Skin of body (tissue), 2 donors: ENCODE data around the gene ZFPL1. TPM values are rescaled to one million over a fixed set of nuclear protein-coding genes. Genes with fewer than 3 reads are reported as not detected.

Experiments
- DNase-seq: peaks from one replicate; lab custom pipeline; 2025; lab: John Stamatoyannopoulos, UW
- total RNA-seq: library from RNA; depleted of rRNA; stranded (reverse); fragments of >200 nt; gene quantifications from one replicate; pipeline ENCODE4 v1.2.3, GENCODE V29; 2014

ZFPL1 gene
- total RNA-seq = 20.5 TPM

DNA sequence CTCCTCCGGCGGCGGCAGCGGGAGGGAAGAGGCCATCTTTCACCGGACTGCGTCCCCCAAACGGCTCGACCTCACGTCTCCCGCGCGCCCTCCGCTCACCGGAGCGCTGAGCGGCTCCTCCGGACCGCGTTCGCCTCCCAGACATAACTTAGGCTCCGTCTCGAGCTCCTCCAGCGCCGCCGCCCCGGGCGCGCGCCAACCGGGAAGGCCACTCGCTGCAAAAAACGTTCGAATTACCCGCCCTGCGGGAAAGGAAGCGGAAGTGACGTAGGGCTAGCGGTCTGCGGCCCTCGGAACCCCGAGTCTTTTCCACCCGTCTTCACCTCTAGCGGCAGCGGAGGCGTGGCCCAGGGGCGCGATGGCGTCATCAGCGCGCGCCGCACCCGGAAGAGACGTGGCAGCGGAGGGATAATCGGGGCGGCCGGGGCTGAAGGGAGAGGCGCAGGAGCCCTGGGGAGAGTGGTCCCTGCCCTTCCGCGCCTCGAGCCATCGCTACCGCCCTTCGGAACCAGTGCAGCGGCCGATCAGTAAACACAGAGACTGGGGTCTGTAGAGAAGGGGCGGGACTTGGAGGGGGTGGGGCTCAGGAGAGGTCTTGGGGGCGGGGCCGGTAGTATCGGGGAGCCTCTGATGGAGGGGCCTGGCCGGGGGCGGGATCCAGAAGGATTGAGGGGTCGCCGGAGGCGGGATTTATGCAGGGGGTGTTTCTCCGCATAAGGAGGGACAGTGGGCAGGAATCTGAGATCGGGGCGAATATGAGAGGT lies at the start of gene ZFPL1, which contains the start of gene CDCA5:
ZFPL1 (plus strand) TSS at position 389 of the 764 bp plus-strand sequence. CDS start 477 bp downstream, outside the sequence.
CDCA5 (minus strand) TSS at position 207 of the 764 bp plus-strand sequence; CDS start at position 145, 62 bp downstream.
- peak; percentile 94 for DNase-seq

- DNase-seq = no peak
Measured at GRCh38 chr11:65034423-65034822, 49.6 kb upstream of the ZFPL1 start.

GRCh38 chr11:65035579-65035978 lies 48.4 kb upstream of the ZFPL1 start:
- no peak for DNase-seq

- DNase-seq = no peak
Measured at GRCh38 chr11:65036931-65037330, 47.1 kb upstream of the ZFPL1 start.

- DNase-seq = no peak
Measured at GRCh38 chr11:65040520-65040846, 43.5 kb upstream of the ZFPL1 start.

DNA sequence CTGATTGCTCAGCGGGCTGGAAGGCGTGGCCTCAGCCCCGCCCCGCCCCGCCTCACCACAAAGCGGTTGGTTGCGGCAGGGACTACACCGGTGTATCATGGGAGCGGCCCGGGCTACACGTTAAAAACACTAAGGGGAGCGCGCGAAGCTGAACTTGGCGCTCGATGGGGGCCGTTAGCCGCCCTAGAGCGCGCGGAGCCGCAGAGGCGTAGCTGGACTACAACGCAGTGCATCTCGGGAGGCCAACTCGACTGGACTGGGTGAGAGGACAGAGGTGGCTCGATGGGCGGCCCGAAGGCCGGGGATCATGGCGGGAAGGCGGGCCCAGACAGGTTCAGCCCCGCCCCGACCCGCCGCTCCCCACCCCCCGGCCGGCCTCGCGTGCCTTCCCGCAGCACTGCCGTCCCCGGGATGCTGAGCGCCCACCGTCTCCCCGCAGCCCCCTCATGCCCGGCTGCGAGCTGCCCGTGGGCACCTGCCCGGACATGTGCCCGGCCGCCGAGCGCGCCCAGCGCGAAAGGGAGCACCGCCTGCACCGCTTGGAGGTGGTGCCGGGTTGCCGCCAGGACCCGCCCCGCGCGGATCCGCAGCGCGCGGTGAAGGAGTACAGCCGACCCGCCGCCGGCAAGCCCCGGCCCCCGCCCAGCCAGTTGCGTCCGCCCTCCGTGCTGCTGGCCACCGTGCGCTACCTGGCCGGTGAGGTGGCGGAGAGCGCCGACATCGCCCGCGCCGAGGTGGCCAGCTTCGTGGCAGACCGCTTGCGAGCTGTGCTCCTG lies 43.0 kb upstream of the ZFPL1 start, which contains the start of gene SAC3D1:
SAC3D1 (plus strand) TSS at position 364 of the 776 bp plus-strand sequence; CDS start at position 447, 83 bp downstream.
- peak; percentile 87 for DNase-seq

GRCh38 chr11:65042891-65043290 lies 41.1 kb upstream of the ZFPL1 start:
- DNase-seq = no peak

GRCh38 chr11:65043881-65044501 lies 40.0 kb upstream of the ZFPL1 start:
- peak; percentile 9 for DNase-seq

GRCh38 chr11:65045061-65045460 lies 39.0 kb upstream of the ZFPL1 start:
- DNase-seq = no peak

DNA sequence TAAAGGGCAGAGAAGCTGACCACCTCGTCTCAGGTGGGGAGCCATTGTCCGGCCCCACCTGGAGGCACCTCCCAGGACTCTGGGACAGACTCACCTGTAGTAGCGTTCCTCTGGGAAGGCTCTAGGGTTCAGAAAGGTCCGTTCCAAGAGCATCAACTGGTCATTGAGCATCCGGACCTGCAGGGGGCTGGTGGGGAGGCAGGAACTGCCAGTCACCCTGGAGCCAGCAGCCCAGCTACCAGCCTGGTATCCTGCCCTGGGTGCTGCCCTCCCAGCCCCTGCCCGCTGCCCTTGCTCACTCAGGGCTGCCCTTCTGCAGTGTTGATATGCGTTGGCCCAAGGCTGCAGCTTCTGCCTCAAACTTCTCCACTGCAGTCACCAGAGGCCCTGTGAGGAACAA lies 38.3 kb upstream of the ZFPL1 start:
- no peak for DNase-seq

GRCh38 chr11:65047581-65048422 lies 36.2 kb upstream of the ZFPL1 start:
- no peak for DNase-seq

DNA sequence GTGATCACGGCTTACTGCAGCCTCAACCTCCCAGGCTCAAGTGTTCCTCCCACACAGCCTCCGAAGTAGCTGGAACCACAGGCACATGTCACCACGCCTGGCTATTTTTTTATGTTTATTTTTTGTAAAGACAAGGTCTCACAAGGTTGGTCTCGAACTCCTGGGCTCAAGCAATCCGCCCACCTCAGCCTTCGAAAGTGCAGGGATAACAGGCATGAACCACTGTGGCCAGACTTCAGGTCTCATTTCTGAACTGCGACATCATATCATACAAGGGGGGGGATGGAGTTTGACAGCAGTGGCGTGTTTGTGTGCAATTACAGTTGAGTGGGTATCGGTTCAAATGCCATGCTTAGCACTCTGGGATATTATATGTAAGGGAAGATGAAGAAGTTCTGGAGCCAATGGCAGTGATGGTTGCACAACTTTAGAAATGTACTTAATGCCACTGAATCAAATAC lies 32.6 kb upstream of the ZFPL1 start:
- no peak for DNase-seq

DNA sequence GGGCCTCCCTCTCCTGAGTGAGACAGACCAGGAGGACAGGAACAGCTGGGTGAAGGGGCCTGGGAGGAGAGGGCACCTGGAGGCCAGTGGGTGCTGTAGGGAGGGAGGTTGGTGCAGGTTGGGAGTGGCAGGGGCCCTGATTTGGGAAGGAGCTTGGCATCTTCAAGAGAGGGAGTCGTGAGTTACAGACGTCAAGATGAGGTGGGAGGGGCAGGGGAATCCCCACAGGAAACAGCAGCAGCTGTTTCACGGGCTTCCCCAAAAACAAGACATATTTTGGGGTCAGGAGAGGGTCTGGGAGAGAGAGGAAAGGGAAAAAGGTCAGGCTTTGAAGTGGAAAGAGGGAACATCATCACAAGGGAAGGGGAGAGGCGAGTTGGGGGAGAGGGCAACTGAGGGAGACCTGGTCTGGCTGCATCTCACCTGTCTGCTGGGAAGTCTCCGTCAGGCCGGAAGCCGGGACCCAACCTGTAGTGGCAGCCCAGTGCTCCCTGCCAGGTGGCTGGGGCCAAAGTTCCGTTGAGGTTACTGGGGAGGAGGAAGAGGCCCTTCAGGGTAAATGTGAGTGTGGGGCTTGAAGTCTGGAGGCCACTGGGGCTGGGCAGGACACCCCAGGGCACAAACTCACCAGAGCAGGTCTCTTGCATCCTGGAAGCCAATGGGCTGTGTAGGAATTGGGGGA lies 30.1 kb upstream of the ZFPL1 start:
- no peak for DNase-seq

- DNase-seq = no peak
Measured at GRCh38 chr11:65055538-65055937, 28.5 kb upstream of the ZFPL1 start.

DNA sequence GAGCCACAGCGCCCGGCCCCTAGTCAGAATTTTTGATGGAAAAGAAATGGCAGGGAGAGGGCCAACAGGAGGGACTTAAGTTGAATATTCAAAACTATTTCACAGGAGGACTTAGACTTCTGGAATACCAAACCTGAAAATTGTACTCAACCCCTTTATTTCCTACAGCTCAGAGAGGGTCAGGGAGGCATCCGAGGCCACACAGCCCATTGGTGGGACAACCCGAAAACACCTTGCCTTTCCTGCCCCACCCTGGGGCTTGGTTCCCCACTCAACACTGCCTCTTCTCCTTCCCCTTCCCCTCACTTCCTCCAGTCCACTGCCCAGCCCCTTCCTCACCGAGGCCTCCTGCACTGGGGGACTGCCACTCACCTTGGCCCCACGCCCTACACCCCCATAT lies 27.0 kb upstream of the ZFPL1 start:
- DNase-seq = no peak

DNA sequence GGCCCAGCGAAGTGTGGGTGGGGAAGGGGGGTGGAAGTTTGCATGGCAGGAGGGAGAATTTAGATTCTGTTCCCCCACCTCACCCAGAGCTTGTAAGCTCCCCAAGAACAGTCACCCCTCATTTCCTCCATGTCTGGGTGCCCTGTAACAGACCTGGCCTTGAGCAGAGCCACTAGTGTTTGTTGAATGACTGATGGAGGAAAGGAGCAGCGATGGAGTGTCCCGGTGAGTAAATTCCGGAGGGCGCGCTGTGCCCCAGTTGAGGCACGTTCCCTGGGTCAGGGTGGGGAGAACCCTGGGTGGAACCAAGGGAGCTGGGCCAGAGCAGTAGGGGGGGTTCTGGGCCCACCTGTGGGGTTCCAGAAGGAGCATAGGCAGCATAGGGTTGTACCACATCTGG lies 26.5 kb upstream of the ZFPL1 start:
- DNase-seq = no peak

GRCh38 chr11:65058012-65058411 lies 26.0 kb upstream of the ZFPL1 start:
- DNase-seq = no peak

GRCh38 chr11:65058419-65059054 lies 25.5 kb upstream of the ZFPL1 start, which contains the start of gene NAALADL1:
TSS of gene NAALADL1 (minus strand) at chr11:65058553. CDS start at chr11:65058521, 32 bp downstream.
- DNase-seq = no peak

GRCh38 chr11:65059523-65059922 lies 24.5 kb upstream of the ZFPL1 start:
- DNase-seq = no peak
